Stimulated activated CD8-positive, alpha-beta memory T cell treated with anti-CD3 and anti-CD28 coated beads, Interleukin-4, amount 100 ng/mL, for 24 hours (primary cell): Measurements from ENCODE around the gene GPATCH11.

Experiments
- DNase-seq: peaks from one replicate; pipeline ENCODE4 v3.0.0-alpha.2; 2020; ENCODE audit warnings: low read depth

The GPATCH11 gene

DNA sequence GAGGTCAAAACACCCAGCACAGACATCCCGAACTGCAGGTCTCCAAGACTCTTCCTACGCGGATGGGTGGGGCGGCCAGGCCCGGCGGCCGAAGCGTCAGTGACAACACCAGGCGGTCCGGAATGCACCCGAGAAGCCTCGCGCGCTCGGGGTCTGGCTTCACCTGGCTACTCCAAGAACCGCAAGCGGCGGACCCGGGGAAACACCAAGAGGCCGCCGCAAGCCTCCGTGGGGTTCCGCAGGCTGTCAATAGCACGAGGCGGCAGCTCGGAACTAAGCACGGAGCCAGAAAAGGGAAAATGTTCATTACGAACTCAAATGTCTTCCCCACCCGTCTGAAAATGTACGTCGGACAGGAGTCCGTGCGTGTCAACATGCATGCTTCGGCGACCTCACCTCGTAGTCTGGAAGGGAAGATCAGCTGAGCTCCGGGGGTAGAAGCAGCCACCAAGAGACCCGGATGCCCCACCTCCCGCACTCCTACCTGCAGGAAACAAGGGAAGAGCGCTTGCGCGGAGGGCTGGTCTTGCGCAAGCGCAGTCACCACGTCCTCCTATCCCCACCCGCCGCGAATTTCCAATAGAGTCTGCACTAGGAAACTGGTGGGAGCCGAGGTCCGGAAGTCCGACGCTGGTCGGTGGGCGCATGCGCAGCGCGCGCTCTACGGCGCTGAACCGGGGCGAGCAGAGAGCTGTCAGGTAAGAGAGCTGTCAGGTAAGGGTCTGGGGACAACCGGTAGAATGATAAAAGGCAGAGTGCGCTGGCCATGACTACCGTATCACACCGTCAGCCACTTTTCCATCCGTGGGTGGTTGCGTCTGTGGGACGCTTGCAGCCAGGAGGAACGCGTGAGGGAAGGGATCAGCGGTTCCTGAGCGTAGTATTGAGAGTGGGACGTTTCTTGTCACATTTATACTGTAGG lies at the start of gene GPATCH11, which contains the start of gene HEATR5B:
Gene GPATCH11 (plus strand): TSS at position 646 of the 922 bp plus-strand sequence. CDS start 3,864 bp downstream, outside the sequence.
Gene HEATR5B (minus strand): TSS at position 500 of the 922 bp plus-strand sequence. CDS start 958 bp downstream, outside the sequence.
- DNase-seq, result peak; percentile 87

DNA sequence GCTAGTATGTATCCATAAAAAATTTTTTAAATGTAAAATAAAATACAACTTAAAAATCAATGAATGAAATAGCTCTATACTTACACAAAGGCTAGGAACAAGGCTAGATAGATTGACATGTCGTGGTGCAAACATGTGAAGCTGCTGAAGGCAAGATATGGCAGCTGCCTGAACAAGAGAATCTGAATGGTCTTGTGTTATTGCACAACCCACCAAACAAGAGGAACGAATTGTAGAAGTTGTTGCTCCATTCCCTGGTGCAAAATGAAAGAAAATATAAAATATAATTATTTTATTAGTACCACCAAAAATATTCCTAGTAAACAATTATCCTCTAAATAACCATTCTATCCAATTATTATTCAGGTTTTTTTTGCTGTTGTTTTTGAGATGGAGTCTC lies 46.5 kb upstream of the GPATCH11 start:
- DNase-seq, result no peak

DNA sequence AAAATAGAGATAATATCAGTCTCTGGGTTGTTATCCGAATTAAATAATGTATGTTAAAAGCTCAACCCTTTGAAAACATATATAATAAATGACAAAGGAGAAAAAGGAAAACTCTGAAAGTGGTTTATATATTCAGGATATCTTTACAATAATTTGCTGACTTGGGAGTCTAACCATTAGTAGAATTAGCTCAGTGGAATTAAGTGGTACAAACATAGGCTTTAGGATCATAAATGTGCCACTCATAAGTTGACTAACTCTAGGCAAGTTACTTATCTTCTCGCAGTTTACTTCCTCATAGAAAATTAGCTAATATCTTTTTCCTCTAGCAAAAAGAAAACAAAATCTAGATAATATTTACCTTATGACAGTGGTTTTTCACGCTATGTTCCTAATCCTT lies 44.7 kb upstream of the GPATCH11 start:
- no peak for DNase-seq

DNA sequence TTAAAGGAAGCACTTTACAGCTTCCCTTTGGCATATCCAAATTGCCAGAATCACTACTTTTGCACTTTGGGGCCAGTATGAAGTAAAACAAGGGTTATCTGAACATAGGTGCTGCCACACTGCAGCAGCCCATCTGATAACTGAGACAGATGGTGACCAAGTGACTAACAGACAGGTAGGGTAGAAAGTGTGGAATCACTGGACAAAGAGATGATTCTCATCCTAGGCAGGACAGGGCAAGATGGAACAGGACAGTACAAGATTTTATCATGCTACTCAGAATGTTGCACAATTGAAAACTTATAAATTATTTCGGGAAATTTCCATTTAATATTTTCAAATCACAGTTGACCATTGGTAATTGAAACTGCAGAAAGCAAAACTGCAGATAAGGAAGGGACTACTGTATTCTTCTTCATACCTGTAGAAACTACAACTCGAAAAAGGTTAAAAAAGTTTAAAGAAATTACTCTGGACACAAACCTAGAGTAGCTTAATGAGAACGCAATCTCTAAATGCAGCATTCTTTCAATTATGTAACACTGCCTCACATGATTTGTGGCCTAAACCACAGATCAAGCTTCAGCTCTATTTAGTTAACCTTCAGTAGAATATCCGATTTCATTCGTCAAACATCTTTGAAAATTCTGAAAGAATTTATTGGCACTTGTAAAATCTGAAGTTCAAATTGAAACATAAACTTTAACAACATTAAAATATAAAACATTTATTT lies 31.6 kb upstream of the GPATCH11 start:
- DNase-seq, result no peak

DNA sequence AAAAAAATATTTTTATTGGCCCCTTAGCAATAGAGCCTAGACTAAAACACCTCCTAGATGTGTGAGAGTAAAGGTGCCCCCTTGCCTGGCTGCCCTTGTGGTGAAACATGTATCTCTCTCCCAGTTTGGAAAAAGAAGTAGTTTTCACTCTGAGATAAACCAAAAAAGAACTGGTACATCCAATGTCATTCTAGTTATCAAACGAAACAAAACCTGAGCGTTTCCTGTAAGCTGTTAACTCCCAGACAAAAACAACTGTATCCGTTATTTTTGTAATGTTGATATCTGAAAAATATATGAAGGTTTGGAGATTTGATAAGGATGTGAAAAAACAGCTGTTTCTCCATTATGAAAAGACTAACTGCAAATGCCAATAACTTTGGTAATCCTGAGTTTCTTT lies 24.5 kb upstream of the GPATCH11 start:
- DNase-seq, result no peak

DNA sequence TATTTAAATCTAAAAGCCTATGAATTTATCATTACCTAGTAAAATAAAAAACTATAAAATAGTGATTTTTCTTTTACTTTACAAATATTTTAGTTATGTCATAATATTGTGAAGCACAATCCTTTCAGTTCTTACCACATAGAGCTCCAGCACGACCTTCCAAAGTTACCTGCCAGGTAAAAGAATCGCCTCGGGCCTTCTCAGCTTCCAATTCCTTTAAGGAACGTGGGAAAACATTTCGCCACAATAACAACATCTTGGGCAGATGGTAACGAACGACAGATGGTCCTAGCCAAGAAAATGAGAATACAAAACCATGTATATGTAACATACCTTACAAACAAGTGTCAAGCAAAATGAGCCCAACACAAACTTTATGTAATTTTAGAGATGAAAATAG lies 23.9 kb upstream of the GPATCH11 start:
- no peak for DNase-seq

DNA sequence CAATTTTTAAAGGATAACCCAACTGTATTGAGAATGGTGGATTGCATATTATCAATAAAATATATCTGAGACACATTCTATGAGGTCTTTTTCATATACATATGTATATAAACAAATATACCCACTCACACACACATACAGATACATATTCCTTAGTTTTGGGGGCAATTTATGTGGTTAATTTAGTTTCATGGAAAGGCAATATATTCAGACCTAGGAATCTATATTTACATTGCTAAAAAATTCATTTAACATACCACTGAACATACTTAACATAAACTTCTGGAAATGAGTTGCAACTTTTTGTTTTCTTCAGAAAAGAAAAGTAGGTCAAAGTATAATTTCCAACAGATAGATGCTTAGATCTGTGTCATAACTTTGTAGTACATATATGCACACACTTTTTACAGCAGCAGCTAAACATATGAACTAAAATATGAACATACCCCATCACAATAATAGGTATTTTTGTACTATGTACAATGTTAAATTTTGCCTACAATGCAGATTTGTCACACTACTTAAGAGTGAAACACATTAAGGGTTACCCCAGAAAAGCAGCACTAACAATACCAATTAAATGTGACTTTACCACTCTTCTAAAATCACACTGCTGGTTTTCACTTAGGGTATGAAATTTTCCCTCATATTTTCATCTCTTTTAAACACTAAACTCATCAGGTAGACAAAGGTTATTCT lies 23.2 kb upstream of the GPATCH11 start:
- no peak for DNase-seq

DNA sequence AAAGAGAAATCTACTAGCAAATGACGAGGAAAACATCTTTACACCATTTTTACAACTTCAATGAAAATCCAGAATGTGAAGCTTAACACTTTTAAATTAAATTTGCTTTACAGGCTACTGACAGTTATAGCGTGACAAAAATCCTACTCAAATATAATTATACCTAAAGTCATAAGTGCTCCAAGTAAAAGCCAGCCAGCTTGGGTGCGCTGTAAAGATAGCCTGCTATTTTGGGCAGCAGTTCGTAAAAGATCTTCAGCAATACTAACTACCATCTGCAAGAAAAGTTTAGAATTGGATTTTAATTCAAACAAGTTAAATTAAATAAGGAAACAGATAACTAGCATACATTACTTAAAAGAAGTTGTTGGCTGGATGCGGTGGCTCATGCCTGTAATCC lies 22.5 kb upstream of the GPATCH11 start:
- DNase-seq, result no peak

DNA sequence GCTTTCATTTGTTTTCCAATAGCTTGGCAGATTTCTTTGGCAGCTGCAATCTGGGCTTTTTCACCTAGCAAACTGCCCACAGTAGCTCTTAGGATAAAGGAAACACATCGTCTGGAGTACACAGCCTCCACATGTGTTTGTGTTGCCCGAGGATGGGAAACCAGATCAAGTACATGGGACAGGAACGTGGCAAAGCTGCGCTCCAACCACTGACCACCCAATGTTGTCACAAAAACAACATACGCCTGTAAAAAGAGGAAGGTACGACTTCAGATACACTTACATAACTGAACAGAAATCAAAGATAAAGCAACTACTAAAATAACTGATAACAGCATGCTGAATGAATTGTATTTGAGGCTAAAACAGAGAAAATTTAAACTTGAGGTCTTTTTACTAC lies 15.6 kb upstream of the GPATCH11 start:
- DNase-seq, result no peak

DNA sequence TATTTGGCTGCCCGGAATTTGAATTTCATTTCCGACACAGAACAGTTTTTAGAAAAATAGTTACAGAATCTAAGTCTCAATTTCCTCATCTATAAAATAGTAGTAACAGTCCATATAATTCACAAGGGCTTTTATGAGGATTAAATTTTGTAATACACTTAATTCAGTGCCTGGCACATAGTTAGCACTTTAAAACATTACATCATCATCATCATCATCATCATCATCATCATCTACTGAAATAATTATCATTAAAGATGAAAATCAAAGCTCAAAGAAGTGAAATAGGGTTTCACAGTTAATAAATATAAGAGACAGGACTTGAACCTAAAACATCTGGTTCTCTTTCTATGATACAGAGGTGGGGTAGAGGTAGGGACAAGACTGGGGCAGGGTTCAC lies 13.4 kb upstream of the GPATCH11 start:
- DNase-seq, result no peak

DNA sequence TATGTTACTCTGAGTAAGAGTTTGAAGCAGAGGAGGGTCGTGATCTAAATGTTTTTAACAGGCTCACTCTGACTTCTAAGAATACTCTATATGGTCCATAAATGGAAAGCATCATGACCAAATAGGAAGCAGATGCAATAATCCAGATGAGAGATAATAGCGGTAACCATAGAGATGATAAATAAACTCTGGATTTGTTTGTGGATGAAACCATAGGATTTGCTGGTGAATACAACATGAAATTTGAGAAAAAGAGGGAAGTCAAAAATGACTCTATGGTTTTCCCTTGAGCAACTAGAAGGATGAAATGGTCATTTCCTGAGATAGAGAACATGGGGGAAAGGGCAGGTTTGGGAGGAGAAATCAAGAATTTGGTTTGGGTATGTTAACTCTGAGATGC lies 4.1 kb upstream of the GPATCH11 start:
- DNase-seq, result no peak

DNA sequence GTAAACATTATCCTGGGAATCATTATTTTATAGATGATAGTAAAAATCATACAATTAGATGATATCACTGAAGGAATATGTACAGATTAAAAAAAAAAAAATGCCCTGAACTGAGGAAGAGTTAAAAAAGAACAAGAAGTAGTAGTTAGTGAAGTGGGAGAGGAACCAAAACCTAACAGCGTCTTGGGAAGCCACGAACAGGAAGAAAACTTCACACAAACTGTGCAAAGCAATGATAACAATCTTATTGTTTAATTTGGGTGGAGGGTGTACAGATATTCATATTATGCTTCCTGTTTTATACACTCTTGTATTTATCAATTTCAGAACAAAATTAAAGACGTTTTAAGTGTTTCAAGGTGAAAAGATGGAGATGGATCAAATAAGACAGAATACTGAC lies 3.6 kb upstream of the GPATCH11 start:
- no peak for DNase-seq

DNA sequence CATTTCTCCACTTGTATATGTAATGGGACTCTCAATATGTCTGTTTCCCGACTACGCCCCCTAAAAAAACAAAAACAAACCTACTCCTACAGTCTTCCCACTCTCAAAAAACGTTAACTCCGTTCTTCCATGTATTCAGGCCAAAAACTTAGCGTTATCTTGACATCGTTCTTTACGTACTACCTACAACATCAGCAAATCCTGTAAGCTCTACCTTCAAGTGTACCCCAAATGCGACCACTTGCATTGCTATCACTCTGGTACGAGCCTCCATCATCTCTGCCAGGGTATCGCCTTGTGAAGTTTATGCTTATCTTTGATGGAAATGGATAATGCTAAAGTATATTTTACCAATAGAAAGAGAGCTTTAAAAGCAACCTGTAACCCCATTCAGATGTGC lies 479 bp downstream of the GPATCH11 start:
- no peak for DNase-seq

DNA sequence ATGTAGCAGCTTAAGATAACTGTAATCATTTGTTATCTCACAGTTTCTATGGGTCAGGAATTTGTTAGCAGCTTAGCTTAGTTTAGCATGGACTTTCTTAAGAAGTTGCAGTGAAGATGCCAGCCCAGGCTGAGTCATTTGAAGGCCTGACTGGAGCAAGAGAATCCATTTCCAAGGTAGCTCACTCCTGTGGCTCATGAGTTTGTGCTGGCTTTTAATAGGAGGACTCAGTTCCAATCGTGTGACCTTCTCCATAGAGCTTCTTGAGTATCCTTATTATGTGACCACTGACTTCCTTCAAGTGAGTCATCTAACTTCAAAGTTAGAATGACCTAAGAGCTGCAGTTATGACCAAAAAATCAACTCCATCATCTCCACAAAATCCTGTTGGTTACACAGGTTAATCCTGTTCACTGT lies 1.4 kb downstream of the GPATCH11 start:
- no peak for DNase-seq

DNA sequence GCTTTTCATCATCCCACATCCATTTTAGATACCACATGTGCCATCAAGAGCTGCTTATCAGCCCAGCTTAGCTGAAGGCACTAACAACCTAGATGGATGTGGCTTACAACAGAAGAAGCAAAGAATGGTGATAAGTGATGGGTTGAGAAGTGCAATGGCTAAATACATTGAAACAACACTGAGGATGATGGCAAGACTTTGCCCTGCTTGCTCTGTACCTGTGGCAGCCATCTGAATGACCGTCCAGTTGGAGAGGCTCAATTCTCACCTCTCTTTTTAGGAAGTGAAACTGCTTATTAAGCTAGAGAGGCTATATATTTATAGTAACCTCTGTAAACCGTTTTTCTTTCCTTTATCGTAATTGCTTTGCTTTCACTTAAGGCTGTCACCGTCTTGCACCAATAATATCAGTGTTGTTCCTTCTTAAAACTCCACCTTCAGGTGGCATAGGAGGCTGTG lies 5.7 kb downstream of the GPATCH11 start:
- DNase-seq, result no peak

DNA sequence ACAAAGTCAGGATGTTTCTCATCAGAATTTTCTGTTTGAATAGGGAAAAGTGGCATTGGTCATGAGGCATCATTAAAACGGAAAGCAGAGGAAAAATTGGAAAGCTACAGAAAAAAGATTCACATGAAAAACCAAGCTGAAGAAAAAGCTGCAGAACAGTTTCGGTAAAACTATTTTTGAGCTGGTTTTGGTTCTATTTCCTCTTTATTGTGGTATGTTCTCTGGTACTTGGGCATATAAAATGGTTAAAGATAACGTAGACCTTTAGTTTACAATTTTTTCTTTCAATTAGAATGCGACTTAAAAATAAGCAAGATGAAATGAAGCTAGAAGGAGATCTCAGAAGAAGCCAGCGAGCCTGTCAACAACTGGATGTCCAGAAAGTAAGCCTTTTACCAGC lies 7.6 kb downstream of the GPATCH11 start:
- DNase-seq, result no peak

DNA sequence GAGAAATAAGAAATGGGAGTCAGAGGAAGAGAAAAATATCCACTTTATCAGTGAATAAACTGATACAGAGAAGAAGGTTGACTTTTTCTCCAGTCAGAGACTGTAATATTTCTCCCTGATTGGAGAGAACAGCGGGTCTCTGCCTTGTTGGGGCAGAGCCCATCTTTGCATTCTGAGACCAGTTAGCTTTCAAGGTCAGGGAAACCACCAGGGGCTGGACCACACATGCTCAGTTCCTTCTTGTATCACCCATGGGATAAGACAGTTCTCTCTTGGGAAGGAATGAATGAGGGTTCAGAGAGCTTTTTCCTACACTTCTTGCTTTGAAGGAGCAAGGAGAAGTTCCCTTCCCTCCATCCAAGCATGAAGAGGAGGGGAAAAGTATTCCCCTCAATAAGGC lies 12.2 kb downstream of the GPATCH11 start:
- no peak for DNase-seq

DNA sequence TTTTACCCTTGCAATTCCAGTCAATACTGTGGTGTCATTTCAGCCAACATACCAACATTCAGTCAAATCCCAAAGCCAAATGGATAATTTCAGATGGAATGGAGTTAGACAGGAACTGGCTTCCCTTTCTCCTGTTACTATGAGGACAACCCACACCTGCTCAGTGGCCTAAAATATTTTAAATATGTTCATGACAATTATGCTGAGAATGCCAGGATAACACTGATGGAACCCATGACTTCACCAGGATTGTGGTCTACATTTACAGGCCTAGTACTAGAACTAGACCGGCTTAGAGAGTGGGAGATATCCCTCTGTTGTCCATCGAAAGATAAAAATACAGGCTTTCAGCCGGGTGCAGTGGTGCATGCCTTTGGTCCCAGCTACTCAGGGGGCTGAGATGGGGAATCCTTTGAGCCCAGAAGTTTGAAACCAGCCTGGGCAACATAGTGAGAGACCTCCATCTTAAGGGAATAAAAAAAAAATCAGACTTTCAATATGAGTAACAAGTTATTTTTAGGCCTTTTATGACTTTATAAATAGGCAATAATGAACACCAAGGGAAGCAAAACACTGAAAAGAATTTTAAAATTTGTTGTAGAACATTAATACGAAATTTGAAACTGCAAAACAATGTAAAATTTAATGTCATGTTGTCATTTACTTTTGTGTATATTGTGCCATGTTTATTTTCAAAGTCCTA lies 14.2 kb downstream of the GPATCH11 start:
- no peak for DNase-seq

DNA sequence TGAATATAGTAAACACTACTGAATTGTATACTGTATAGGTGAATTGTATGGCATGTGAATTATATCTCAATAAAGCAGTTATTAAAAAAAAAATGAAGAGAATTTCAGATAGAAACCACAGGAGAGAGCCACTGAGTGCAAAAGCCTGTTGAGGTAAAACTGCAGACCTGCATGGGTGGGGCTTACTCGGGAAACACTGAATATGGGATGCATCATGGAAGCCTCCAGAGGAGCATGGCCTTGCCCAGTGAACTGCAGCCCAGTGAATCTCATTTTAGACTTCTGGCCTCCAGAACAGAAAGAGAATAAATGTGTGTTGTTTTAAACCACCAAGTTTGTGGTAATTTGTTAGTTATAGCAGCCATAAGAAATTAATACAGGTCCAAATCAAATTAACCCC lies 15.7 kb downstream of the GPATCH11 start:
- no peak for DNase-seq

DNA sequence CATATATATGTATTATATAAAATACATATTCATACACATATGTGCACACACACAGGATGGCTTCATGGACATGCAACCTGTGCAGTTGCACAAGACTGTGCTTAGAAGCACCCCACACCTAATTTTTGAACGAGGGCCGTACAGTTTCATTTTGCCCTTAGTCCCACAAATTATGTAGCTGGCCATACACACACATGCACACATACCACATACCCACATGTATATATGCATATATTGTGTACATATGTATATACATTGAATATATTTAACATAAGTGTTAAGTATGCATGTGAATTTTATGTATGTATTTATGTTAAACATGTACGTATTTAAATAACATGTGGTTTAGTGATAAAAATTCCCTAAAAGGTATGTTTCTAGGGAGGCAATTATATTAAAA lies 18.3 kb downstream of the GPATCH11 start:
- no peak for DNase-seq

DNA sequence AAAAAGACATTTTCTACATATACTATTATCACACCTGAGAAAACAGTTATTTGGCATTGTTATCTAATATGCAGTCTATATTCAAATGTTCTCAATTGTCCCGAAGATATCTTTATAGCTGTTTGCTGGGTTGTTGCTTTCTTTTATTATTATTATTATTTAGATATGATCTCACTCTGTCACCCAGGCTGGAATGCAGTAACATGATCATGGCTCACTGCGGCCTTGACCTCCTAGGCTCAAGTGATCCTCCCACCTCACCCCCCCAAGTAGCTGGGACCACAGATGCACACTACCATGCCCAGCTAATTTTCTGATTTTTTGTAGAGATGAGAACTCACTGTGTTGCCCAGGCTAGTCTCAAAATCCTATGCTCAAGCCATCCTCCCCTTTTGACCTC lies 19.9 kb downstream of the GPATCH11 start:
- DNase-seq, result no peak

DNA sequence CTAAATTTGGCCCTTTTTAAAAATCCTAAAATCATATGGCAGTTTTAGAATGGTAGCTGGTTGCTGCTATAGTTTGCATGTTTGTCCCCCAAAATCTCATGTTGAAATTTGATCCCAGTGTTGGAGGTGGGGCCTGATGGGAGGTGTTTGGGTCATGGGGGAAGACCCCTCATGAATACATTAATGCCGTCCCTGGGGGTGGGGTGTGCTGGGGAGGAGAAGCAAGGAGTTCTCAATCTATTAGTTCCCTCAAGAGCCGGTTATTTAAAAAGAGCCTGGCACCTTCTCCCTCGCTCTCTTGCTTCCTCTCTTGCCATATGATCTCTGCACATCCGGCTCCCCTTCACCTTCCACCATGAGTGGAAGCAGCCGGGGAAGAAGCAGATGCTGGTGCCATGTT lies 20.8 kb downstream of the GPATCH11 start:
- DNase-seq, result no peak
